LoVo (cell line): ENCODE data around the gene BRME1.
A peak's percentile ranks its signal among the peaks of the same experiment; 100 is the strongest.

Experiments used
- DNase-seq: peaks from one replicate; pipeline ENCODE4 v3.0.0-alpha.2; 2016; ENCODE audit warnings: low spot score

BRME1 gene

GRCh38 chr19:13905634-13906520 is at the start of gene BRME1, which contains the start of gene CC2D1A:
TSS of gene BRME1 (minus strand) at chr19:13906117. CDS start at chr19:13904892, 1,225 bp downstream.
TSS of gene CC2D1A (plus strand) at chr19:13906201. CDS start at chr19:13906442, 241 bp downstream.
- peak; percentile 88 for DNase-seq

GRCh38 chr19:13954185-13954584 is 48.3 kb upstream of the BRME1 start:
- no peak for DNase-seq

GRCh38 chr19:13952931-13953531 is 47.1 kb upstream of the BRME1 start:
- DNase-seq = peak; percentile 28

GRCh38 chr19:13952154-13952930 is 46.4 kb upstream of the BRME1 start, which contains the start of gene DCAF15:
TSS of gene DCAF15 (plus strand) at chr19:13952509. CDS start at chr19:13952513, 4 bp downstream.
- peak; percentile 98 for DNase-seq

GRCh38 chr19:13951799-13952153 is 45.9 kb upstream of the BRME1 start:
- DNase-seq = no peak

GRCh38 chr19:13951043-13951442 is 45.1 kb upstream of the BRME1 start:
- DNase-seq = no peak

- no peak for DNase-seq
These were observed 40.5 kb upstream of the BRME1 start for GRCh38 chr19:13946414-13946813.

GRCh38 chr19:13942023-13942684 is 36.2 kb upstream of the BRME1 start:
- DNase-seq = no peak

- no peak for DNase-seq
These were observed 32.6 kb upstream of the BRME1 start, which contains the start of gene PODNL1 for GRCh38 chr19:13938301-13939064. TSS of gene PODNL1 (minus strand) at chr19:13938417. CDS start at chr19:13938181, 236 bp downstream.

GRCh38 chr19:13937479-13938300 is 31.8 kb upstream of the BRME1 start:
- no peak for DNase-seq

- no peak for DNase-seq
These were observed 30.0 kb upstream of the BRME1 start for GRCh38 chr19:13935765-13936510.

GRCh38 chr19:13934785-13935109 is 28.8 kb upstream of the BRME1 start:
- no peak for DNase-seq

GRCh38 chr19:13932911-13933393 is 27.0 kb upstream of the BRME1 start:
- DNase-seq = no peak

GRCh38 chr19:13932149-13932637 is 26.3 kb upstream of the BRME1 start:
- no peak for DNase-seq

- no peak for DNase-seq
These were observed 25.7 kb upstream of the BRME1 start for GRCh38 chr19:13931391-13932148.

GRCh38 chr19:13930402-13930801 is 24.5 kb upstream of the BRME1 start:
- DNase-seq = no peak

GRCh38 chr19:13929956-13930355 is 24.0 kb upstream of the BRME1 start:
- no peak for DNase-seq

- DNase-seq = no peak
These were observed 23.4 kb upstream of the BRME1 start for GRCh38 chr19:13929340-13929739.
